HAP-1 (cell line): ENCODE data around the gene SSX2B.
"Not testable (repeated sequence)": the region's sequence is repeated elsewhere in the genome, so short reads cannot be mapped to it uniquely, and the experiment has no call there.

ENCODE experiments used
- DNase-seq, 2 experiments: peaks; one replicate each; pipeline ENCODE4 v3.0.0-alpha.2; 2016 to 2020; ENCODE audit warnings: low spot score in 2 of 2
- H3K27me3 ChIP-seq: fragments of 250-450 bp; sonication (Bioruptor Pico); 2 replicates; pipeline ENCODE4 v1.5.1; 2020; ENCODE audit warnings: low read depth, mild to moderate bottlenecking, moderate library complexity
- H3K36me3 ChIP-seq: fragments of 250-450 bp; sonication (Bioruptor Pico); replicated peaks from 2 replicates; pipeline ENCODE4 v1.5.1; 2020; ENCODE audit warnings: mild to moderate bottlenecking
- H3K4me1 ChIP-seq: fragments of 250-450 bp; sonication (Bioruptor Pico); 2 replicates; pipeline ENCODE4 v1.5.1; 2020; ENCODE audit warnings: mild to moderate bottlenecking
- H3K4me3 ChIP-seq: fragments of 250-450 bp; sonication (Bioruptor Pico); 2 replicates; pipeline ENCODE4 v1.5.1; 2020; ENCODE audit warnings: mild to moderate bottlenecking, moderate library complexity
- H3K9me3 ChIP-seq: fragments of 250-450 bp; sonication (Bioruptor Pico); 2 replicates; pipeline ENCODE4 v1.5.1; 2020; ENCODE audit warnings: mild to moderate bottlenecking, moderate library complexity
- in situ Hi-C: fragments of 300-500 bp; cut with MboI; formaldehyde crosslinking; loops from 3 replicates; pipeline ENCODE4 v1.14.3; 2020; ENCODE audit warnings: low sequenced_read_pairs, inconsistent platforms, mixed read lengths

SSX2B gene

GRCh38 chrX:52750952-52751351, at the start of gene SSX2B:
Gene SSX2B (plus strand): TSS chrX:52751252. CDS start chrX:52752681, 1,429 bp downstream.
- in situ Hi-C loops, DNase-seq, H3K27me3 ChIP-seq, H3K4me1 ChIP-seq, H3K36me3 ChIP-seq, H3K4me3 ChIP-seq, H3K9me3 ChIP-seq: not testable (repeated sequence)

- H3K36me3 ChIP-seq, H3K9me3 ChIP-seq, H3K4me3 ChIP-seq, H3K4me1 ChIP-seq, in situ Hi-C loops, DNase-seq, H3K27me3 ChIP-seq: not testable (repeated sequence)
Observed at GRCh38 chrX:52707078-52707477, 44.0 kb upstream of the SSX2B start, which contains the start of gene SSX2. Gene SSX2 (minus strand): TSS chrX:52707178. CDS start chrX:52705749, 1,429 bp downstream.

- DNase-seq, H3K36me3 ChIP-seq, H3K4me3 ChIP-seq, in situ Hi-C loops, H3K9me3 ChIP-seq, H3K4me1 ChIP-seq, H3K27me3 ChIP-seq: not testable (repeated sequence)
Observed at GRCh38 chrX:52765983-52766382, 14.9 kb downstream of the SSX2B start.

- H3K36me3 ChIP-seq, H3K4me1 ChIP-seq, H3K27me3 ChIP-seq, in situ Hi-C loops, H3K9me3 ChIP-seq, H3K4me3 ChIP-seq, DNase-seq: not testable (repeated sequence)
Observed at GRCh38 chrX:52773504-52773903, 22.5 kb downstream of the SSX2B start.

- H3K27me3 ChIP-seq, H3K36me3 ChIP-seq, DNase-seq, H3K9me3 ChIP-seq, H3K4me3 ChIP-seq, H3K4me1 ChIP-seq, in situ Hi-C loops: not testable (repeated sequence)
Observed at GRCh38 chrX:52797327-52797726, 46.3 kb downstream of the SSX2B start, which contains the start of gene SPANXN5. Gene SPANXN5 (minus strand): TSS chrX:52797427. CDS start chrX:52797348, 79 bp downstream.

GRCh38 chrX:52804876-52805275, 53.8 kb downstream of the SSX2B start:
- in situ Hi-C loops, H3K4me1 ChIP-seq, H3K27me3 ChIP-seq, DNase-seq, H3K36me3 ChIP-seq, H3K9me3 ChIP-seq, H3K4me3 ChIP-seq: not testable (repeated sequence)
